Liver (tissue), 9 donors: ENCODE results near the gene GABRB1. TPM values are rescaled to one million over a fixed set of nuclear protein-coding genes. Genes with fewer than 3 reads are reported as not detected.

Experiments
- DNase-seq: peaks from one replicate; pipeline ENCODE4 v3.0.0-alpha.2; 2017; ENCODE audit warnings: low spot score
- H3K27ac ChIP-seq, 2 donors: one replicate each; pipeline ENCODE4 v1.7.0; 2013; ENCODE audit warnings: inconsistent platforms in 2 of 2, low read length in 2 of 2, control low read depth in 1 of 2, low read depth in 1 of 2, mild to moderate bottlenecking in 1 of 2
- H3K27me3 ChIP-seq, 4 donors: one replicate each; pipeline versions ENCODE4 v1.6.1 to v1.7.0; 2013; ENCODE audit warnings: low read length in 3 of 4, inconsistent platforms in 1 of 4, mild to moderate bottlenecking in 1 of 4, moderate library complexity in 1 of 4; ENCODE audit not compliant: control insufficient read depth in 4 of 4, insufficient read depth in 4 of 4
- H3K36me3 ChIP-seq, 4 donors: one replicate each; pipeline versions ENCODE4 v1.6.1 to v1.7.0; 2013; ENCODE audit warnings: low read length in 3 of 4, mild to moderate bottlenecking in 3 of 4, low read depth in 1 of 4, moderate library complexity in 1 of 4; ENCODE audit not compliant: control insufficient read depth in 4 of 4, insufficient read depth in 3 of 4
- H3K4me1 ChIP-seq, 4 donors: one replicate each; pipeline versions ENCODE4 v1.6.1 to v1.7.0; 2013; ENCODE audit warnings: low read length in 3 of 4, mild to moderate bottlenecking in 3 of 4, moderate library complexity in 1 of 4; ENCODE audit not compliant: control insufficient read depth in 4 of 4, insufficient read depth in 4 of 4
- H3K4me3 ChIP-seq, 3 donors: one replicate each; pipeline versions ENCODE4 v1.6.1 to v1.7.0; 2013; ENCODE audit warnings: low read length in 3 of 3, control low read depth in 1 of 3, low read depth in 1 of 3, mild to moderate bottlenecking in 1 of 3
- H3K9ac ChIP-seq, 2 donors: one replicate each; pipeline ENCODE4 v1.7.0; 2013; ENCODE audit warnings: low read length in 2 of 2, mild to moderate bottlenecking in 2 of 2, moderate library complexity in 2 of 2, control low read depth in 1 of 2, low read depth in 1 of 2
- H3K9me3 ChIP-seq, 4 donors: one replicate each; pipeline versions ENCODE4 v1.6.1 to v1.7.0; 2013; ENCODE audit warnings: low read length in 3 of 4; ENCODE audit not compliant: control insufficient read depth in 4 of 4
- EGR1 ChIP-seq, 2 donors: IDR thresholded peaks; 2 replicates each; pipeline ENCODE4 v1.6.1; 2016 to 2018; ENCODE audit warnings: antibody characterized with exemption in 2 of 2, low read depth in 2 of 2
- FOXA2 ChIP-seq: IDR thresholded peaks from 2 replicates; pipeline ENCODE4 v1.6.1; 2016; ENCODE audit warnings: antibody characterized with exemption
- GABPA ChIP-seq, 2 donors: IDR thresholded peaks in 1 of 2; conservative IDR thresholded peaks in 1 of 2; 2 replicates each; pipeline ENCODE4 v1.6.1; 2016; ENCODE audit warnings: antibody characterized with exemption in 2 of 2, mild to moderate bottlenecking in 1 of 2, moderate library complexity in 1 of 2
- HNF4A ChIP-seq, 2 donors: conservative IDR thresholded peaks; 2 replicates each; pipeline ENCODE4 v1.6.1; 2016; ENCODE audit warnings: antibody characterized with exemption in 2 of 2, mild to moderate bottlenecking in 2 of 2
- JUND ChIP-seq, 2 donors: IDR thresholded peaks; 2 replicates each; pipeline ENCODE4 v1.6.1; 2016; ENCODE audit warnings: antibody characterized with exemption in 2 of 2
- NR2F2 ChIP-seq: IDR thresholded peaks from 2 replicates; pipeline ENCODE4 v1.6.1; 2016; ENCODE audit warnings: antibody characterized with exemption
- RAD21 ChIP-seq, 2 donors: IDR thresholded peaks; 2 replicates each; pipeline ENCODE4 v1.6.1; 2016; ENCODE audit warnings: antibody characterized with exemption in 2 of 2, mild to moderate bottlenecking in 2 of 2
- RXRA ChIP-seq, 2 donors: IDR thresholded peaks; 2 replicates each; pipeline ENCODE4 v1.6.1; 2017 to 2018; ENCODE audit warnings: antibody characterized with exemption in 2 of 2, mild to moderate bottlenecking in 1 of 2
- SP1 ChIP-seq: IDR thresholded peaks from 2 replicates; pipeline ENCODE4 v1.6.1; 2018; ENCODE audit warnings: antibody characterized with exemption, mild to moderate bottlenecking
- YY1 ChIP-seq: IDR thresholded peaks from 2 replicates; pipeline ENCODE4 v1.6.1; 2016; ENCODE audit warnings: antibody characterized with exemption, mild to moderate bottlenecking
- WGBS: extraction: QIAGEN DNeasy Blood & Tissue Kit; methylation state at CpG from one replicate; pipeline ENCODE4 v1.1.7; 2013; 5-methylcytosine and 5-hydroxymethylcytosine counted together
- polyA plus RNA-seq, 2 donors: library from polyadenylated mRNA; stranded (reverse) in 1 of 2; unstranded in 1 of 2; fragments of 200-250 nt in 1 of 2; fragments of >200 nt in 1 of 2; fragmentation: Nextera tagmentation in 1 of 2; extraction: Ambion mirVana in 1 of 2; gene quantifications; one replicate each; pipeline versions ENCODE4 v1.2.1 to v1.2.3, GENCODE V29; 2013 to 2015
- total RNA-seq, 2 donors: library from RNA; depleted of rRNA; stranded (reverse); fragments of >200 nt; gene quantifications; one replicate each; pipeline ENCODE4 v1.2.3, GENCODE V29; 2014
- TF ChIP-seq, protein P1 (sequence below): fragments of 150-350 bp; IDR thresholded peaks from 2 replicates; pipeline ENCODE4 v1.5.1; 2017; ENCODE audit warnings: improper control_type of control experiment, low read depth, low read length; ENCODE audit not compliant: missing input control
- TF ChIP-seq, protein P2 (sequence below): IDR thresholded peaks from 2 replicates; pipeline ENCODE4 v1.6.1; 2016; ENCODE audit warnings: antibody characterized with exemption
- TF ChIP-seq, protein P3 (sequence below): IDR thresholded peaks from 2 replicates; pipeline ENCODE4 v1.6.1; 2016; ENCODE audit warnings: antibody characterized with exemption
- donor health status: healthy.
- donor health status: healthy.
- donor health status: healthy.
- donor health status: healthy.
- donor health status: healthy.

The GABRB1 gene
- total and polyA plus RNA-seq, 4 donors, result 0.17 to 1.3 TPM; not detected in 2

DNA sequence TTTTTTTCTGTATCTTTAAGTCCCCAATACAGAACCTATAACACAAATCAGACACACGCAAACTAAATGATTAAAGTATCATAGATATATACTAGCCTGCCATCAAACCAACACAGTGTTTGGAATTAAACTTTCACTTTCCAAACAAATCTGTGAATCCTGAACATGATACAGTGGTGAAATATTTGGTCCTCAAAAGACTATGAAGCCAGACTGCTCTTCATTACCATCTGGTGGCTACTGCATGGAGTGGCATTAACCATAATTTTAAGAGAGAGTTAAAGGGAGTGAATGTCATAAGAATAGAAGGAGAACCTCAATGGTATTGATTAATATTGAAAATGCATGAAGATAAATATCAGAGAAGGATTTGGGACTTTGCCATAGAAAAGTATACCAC, 28.8 kb upstream of the GABRB1 start:
- DNase-seq, result no peak
- H3K9ac ChIP-seq, result no peak overlapping the region
- H3K9me3 ChIP-seq, result no peaks in the 10 kb centered on the region
- H3K4me3 ChIP-seq, result no peak overlapping the region
- H3K27ac ChIP-seq, result no peak overlapping the region
- WGBS, result 82% methylated on average over 1 of the region's 1 CpG
- no peaks in the 10 kb centered on the region for H3K36me3 ChIP-seq
- H3K27me3 ChIP-seq, result peaks cover 0 to 5% (median 0%) of the 10 kb centered on the region in 4 donors
- no peaks in the 10 kb centered on the region for H3K4me1 ChIP-seq
- TF ChIP-seq RAD21 (IDR thresholded peaks at IDR 0.05) (peak; percentile 24 to 52), EGR1 (IDR thresholded peaks at IDR 0.05; ENCODE audit: low read depth in 2 of 2) (no peak)
- TF ChIP-seq, protein P1, sequence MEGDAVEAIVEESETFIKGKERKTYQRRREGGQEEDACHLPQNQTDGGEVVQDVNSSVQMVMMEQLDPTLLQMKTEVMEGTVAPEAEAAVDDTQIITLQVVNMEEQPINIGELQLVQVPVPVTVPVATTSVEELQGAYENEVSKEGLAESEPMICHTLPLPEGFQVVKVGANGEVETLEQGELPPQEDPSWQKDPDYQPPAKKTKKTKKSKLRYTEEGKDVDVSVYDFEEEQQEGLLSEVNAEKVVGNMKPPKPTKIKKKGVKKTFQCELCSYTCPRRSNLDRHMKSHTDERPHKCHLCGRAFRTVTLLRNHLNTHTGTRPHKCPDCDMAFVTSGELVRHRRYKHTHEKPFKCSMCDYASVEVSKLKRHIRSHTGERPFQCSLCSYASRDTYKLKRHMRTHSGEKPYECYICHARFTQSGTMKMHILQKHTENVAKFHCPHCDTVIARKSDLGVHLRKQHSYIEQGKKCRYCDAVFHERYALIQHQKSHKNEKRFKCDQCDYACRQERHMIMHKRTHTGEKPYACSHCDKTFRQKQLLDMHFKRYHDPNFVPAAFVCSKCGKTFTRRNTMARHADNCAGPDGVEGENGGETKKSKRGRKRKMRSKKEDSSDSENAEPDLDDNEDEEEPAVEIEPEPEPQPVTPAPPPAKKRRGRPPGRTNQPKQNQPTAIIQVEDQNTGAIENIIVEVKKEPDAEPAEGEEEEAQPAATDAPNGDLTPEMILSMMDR, result peak; percentile 4

DNA sequence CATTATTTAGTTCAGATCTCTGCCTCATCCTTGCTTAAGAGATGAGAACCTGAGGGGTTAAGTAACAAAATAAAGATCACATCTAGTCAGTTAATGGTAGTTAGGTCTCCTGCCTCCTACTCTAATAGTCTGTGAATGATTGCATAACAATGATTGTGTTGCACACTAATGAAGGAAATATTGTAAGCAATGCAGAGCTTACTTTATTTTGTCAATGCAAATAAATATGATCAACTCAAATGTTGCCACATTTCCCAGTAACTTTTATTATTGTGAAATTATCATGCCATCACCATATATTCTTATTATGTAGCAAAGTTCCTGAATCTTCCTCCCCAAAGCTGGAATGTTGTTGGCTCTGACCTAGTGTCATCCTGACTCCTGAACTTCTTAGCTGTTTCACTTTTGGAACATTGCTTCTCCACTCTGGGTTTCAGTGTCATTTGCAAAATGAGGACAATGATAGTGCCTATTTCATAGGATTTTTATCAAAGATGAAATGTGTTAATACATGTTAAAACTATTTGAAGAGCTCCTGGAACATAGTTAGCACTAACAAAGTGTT, 20.9 kb upstream of the GABRB1 start:
- peak overlapping the region in 1 of 2 donors; percentile 14 for H3K27ac ChIP-seq
- no peak for DNase-seq
- peaks cover 0 to 5% (median 0%) of the 10 kb centered on the region in 4 donors for H3K4me1 ChIP-seq
- TF ChIP-seq FOXA2 (no peak), YY1 (no peak), HNF4A (conservative IDR thresholded peaks at IDR 0.05) (no peak)
- TF ChIP-seq, protein P2, sequence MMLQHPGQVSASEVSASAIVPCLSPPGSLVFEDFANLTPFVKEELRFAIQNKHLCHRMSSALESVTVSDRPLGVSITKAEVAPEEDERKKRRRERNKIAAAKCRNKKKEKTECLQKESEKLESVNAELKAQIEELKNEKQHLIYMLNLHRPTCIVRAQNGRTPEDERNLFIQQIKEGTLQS, result no peak
- no peaks in the 10 kb centered on the region for H3K27me3 ChIP-seq
- H3K9ac ChIP-seq, result no peak overlapping the region
- H3K9me3 ChIP-seq, result no peaks in the 10 kb centered on the region
- peak overlapping the region in 2 of 3 donors; percentile 24 to 37 for H3K4me3 ChIP-seq
- H3K36me3 ChIP-seq, result no peaks in the 10 kb centered on the region

DNA sequence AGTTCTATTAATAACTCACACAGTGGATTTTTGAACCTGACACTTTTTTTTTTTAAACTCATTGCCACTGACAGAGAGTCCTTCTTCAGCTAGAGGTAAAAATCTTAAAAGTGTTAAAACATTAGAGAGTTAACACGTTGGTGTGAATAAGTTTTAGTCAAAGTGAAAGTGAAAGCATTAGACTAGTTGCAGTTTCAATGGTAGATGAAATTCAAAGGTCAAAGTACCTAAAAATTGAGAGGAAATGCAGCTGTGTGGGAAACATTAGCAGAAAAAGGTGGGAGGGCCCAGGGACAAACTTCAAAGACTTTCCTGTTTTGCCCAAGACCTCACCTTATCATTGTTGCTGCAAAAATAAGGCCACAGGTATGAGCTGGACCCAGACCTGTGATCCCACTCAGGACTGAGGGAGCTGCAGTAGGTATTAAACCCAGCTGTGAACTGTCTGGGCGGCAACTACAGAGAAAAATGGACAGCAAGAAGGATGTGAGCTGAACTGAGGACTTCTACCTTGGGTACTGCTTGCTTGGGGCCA, 20.4 kb upstream of the GABRB1 start:
- H3K36me3 ChIP-seq, result no peaks in the 10 kb centered on the region
- peak overlapping the region in 1 of 2 donors; percentile 14 for H3K27ac ChIP-seq
- DNase-seq, result no peak
- H3K4me3 ChIP-seq, result peak overlapping the region in 2 of 3 donors; percentile 24 to 37
- WGBS, result 52% methylated on average over 2 of the region's 2 CpGs
- peaks cover 0 to 5% (median 0%) of the 10 kb centered on the region in 4 donors for H3K4me1 ChIP-seq
- TF ChIP-seq, protein P3, sequence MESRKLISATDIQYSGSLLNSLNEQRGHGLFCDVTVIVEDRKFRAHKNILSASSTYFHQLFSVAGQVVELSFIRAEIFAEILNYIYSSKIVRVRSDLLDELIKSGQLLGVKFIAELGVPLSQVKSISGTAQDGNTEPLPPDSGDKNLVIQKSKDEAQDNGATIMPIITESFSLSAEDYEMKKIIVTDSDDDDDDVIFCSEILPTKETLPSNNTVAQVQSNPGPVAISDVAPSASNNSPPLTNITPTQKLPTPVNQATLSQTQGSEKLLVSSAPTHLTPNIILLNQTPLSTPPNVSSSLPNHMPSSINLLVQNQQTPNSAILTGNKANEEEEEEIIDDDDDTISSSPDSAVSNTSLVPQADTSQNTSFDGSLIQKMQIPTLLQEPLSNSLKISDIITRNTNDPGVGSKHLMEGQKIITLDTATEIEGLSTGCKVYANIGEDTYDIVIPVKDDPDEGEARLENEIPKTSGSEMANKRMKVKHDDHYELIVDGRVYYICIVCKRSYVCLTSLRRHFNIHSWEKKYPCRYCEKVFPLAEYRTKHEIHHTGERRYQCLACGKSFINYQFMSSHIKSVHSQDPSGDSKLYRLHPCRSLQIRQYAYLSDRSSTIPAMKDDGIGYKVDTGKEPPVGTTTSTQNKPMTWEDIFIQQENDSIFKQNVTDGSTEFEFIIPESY, result no peak
- no peak for TF ChIP-seq RXRA (IDR thresholded peaks at IDR 0.05)
- TF ChIP-seq JUND (IDR thresholded peaks at IDR 0.05), result no peak
- TF ChIP-seq GABPA (IDR thresholded peaks at IDR 0.05 in 1 of 2, conservative IDR thresholded peaks at IDR 0.05 in 1 of 2), result no peak
- no peak for TF ChIP-seq NR2F2
- peak; percentile 38 for TF ChIP-seq SP1
- TF ChIP-seq YY1, result peak; percentile 24
- peak; percentile 71 to 74 for TF ChIP-seq HNF4A (conservative IDR thresholded peaks at IDR 0.05)
- no peaks in the 10 kb centered on the region for H3K27me3 ChIP-seq
- no peaks in the 10 kb centered on the region for H3K9me3 ChIP-seq
- no peak overlapping the region for H3K9ac ChIP-seq
